ENCODE measurements around the gene HSPA12A.

DNA sequence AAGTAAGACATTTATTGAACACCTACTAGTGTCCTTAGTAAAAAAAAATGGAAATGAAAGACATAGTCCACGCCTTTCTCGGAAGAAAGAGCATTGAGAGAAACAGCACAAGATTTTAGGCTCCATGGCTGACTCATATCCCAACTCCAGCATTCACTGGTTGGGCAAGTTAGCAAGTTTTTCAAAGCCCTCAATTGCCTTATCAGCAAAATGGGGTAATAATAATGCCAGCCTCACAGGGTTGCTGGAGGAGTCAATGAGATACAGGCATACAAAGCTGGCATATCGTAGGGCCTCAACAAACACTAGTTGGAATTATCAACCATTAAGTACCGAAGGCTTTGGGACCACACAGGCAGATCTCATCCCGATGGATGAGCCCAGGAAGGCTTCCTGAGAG, 4.0 kb downstream of the HSPA12A start:
- TF ChIP-seq, protein P1, sequence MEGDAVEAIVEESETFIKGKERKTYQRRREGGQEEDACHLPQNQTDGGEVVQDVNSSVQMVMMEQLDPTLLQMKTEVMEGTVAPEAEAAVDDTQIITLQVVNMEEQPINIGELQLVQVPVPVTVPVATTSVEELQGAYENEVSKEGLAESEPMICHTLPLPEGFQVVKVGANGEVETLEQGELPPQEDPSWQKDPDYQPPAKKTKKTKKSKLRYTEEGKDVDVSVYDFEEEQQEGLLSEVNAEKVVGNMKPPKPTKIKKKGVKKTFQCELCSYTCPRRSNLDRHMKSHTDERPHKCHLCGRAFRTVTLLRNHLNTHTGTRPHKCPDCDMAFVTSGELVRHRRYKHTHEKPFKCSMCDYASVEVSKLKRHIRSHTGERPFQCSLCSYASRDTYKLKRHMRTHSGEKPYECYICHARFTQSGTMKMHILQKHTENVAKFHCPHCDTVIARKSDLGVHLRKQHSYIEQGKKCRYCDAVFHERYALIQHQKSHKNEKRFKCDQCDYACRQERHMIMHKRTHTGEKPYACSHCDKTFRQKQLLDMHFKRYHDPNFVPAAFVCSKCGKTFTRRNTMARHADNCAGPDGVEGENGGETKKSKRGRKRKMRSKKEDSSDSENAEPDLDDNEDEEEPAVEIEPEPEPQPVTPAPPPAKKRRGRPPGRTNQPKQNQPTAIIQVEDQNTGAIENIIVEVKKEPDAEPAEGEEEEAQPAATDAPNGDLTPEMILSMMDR (IDR thresholded peaks at IDR 0.05; ENCODE audit: low read length), result no peak
- TF ChIP-seq EZH2 (optimal IDR thresholded peaks at IDR 0.05; ENCODE audit: low read depth, low read length), result no peak

Measured in MM.1S (cell line).